Sigmoid colon (tissue), 7 donors: ENCODE data around the gene ZFAND6. TPM values are rescaled to one million over a fixed set of nuclear protein-coding genes. Genes with fewer than 3 reads are reported as not detected.
"Not testable (repeated sequence)": the region's sequence is repeated elsewhere in the genome, so short reads cannot be mapped to it uniquely, and the experiment has no call there.

Experiments
- DNase-seq: peaks from one replicate; pipeline ENCODE4 v3.0.0-alpha.2; 2019
- H3K27ac ChIP-seq, 4 donors: fragments of 200-600 bp; sonication (generic); one replicate each; pipeline ENCODE4 v1.5.1; 2016 to 2019; ENCODE audit warnings: mild to moderate bottlenecking in 1 of 4
- H3K27me3 ChIP-seq, 3 donors: fragments of 200-600 bp; sonication (generic); one replicate each; pipeline ENCODE4 v1.5.1; 2019; ENCODE audit warnings: mild to moderate bottlenecking in 1 of 3
- H3K36me3 ChIP-seq, 4 donors: fragments of 200-600 bp; sonication (generic); one replicate each; pipeline ENCODE4 v1.5.1; 2016 to 2019
- H3K4me1 ChIP-seq, 4 donors: fragments of 200-600 bp; sonication (generic); one replicate each; pipeline ENCODE4 v1.5.1; 2017 to 2019
- H3K4me3 ChIP-seq, 4 donors: fragments of 200-600 bp; sonication (generic); one replicate each; pipeline ENCODE4 v1.5.1; 2017 to 2019; ENCODE audit warnings: mild to moderate bottlenecking in 2 of 4, moderate library complexity in 1 of 4
- H3K9me3 ChIP-seq, 4 donors: fragments of 200-600 bp in 3 of 4; sonication (generic) in 3 of 4; one replicate each; pipeline versions ENCODE4 v1.5.1 to v1.6.1; 2013 to 2019
- EP300 ChIP-seq, 4 donors: sonication (generic); formaldehyde crosslinking; IDR thresholded peaks; one replicate each; pipeline ENCODE4 v1.6.1; 2017; ENCODE audit warnings: antibody characterized with exemption in 4 of 4
- POLR2A ChIP-seq, 2 donors: fragments of 450-650 bp; IDR thresholded peaks; one replicate each; pipeline ENCODE4 v1.6.1; 2016; ENCODE audit warnings: antibody characterized with exemption in 2 of 2, mild to moderate bottlenecking in 2 of 2, moderate library complexity in 2 of 2
- POLR2AphosphoS5 ChIP-seq, 4 donors: sonication (generic); formaldehyde crosslinking; IDR thresholded peaks; one replicate each; pipeline ENCODE4 v1.6.1; 2017; ENCODE audit warnings: antibody characterized with exemption in 4 of 4
- WGBS, 2 donors: extraction: QIAGEN DNeasy Blood & Tissue Kit; methylation state at CpG; one replicate each; pipeline ENCODE4 v1.1.7; 2013; 5-methylcytosine and 5-hydroxymethylcytosine counted together
- intact Hi-C: fragments of 100-400 bp; cut with DNase I; formaldehyde crosslinking; loops from one replicate; pipeline ENCODE4 v1.15.1; 2023
- polyA plus RNA-seq, 3 donors: library from polyadenylated mRNA; stranded (reverse); fragments of 200-250 nt; gene quantifications; one replicate each; pipeline ENCODE4 v1.2.3, GENCODE V29; 2013
- total RNA-seq, 4 donors: library from RNA; depleted of rRNA; stranded (reverse); fragments of >200 nt; gene quantifications; one replicate each; pipeline ENCODE4 v1.1.0, GENCODE V29; 2016
- TF ChIP-seq, protein P1 (sequence below), 4 experiments: fragments of 450-650 bp in 3 of 4; fragments of 200-600 bp in 1 of 4; IDR thresholded peaks; one replicate each; pipeline ENCODE4 v1.5.1; 2016 to 2019; ENCODE audit warnings: antibody characterized with exemption in 4 of 4, mild to moderate bottlenecking in 3 of 4, moderate library complexity in 2 of 4
- donor health status: healthy with polysubstance abuse.
- donor health status: Bipolar disorder and iron deficiency.
- donor health status: healthy.

The ZFAND6 gene
- total and polyA plus RNA-seq, 7 donors: 65.8 to 188 (median 138) TPM

GRCh38 chr15:80098341-80098740 lies 38.9 kb downstream of the ZFAND6 start:
- H3K4me3 ChIP-seq: no peak overlapping the region
- TF ChIP-seq, protein P1, sequence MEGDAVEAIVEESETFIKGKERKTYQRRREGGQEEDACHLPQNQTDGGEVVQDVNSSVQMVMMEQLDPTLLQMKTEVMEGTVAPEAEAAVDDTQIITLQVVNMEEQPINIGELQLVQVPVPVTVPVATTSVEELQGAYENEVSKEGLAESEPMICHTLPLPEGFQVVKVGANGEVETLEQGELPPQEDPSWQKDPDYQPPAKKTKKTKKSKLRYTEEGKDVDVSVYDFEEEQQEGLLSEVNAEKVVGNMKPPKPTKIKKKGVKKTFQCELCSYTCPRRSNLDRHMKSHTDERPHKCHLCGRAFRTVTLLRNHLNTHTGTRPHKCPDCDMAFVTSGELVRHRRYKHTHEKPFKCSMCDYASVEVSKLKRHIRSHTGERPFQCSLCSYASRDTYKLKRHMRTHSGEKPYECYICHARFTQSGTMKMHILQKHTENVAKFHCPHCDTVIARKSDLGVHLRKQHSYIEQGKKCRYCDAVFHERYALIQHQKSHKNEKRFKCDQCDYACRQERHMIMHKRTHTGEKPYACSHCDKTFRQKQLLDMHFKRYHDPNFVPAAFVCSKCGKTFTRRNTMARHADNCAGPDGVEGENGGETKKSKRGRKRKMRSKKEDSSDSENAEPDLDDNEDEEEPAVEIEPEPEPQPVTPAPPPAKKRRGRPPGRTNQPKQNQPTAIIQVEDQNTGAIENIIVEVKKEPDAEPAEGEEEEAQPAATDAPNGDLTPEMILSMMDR (IDR thresholded peaks at IDR 0.05): no peak
- TF ChIP-seq POLR2A (IDR thresholded peaks at IDR 0.05): no peak
- TF ChIP-seq EP300 (IDR thresholded peaks at IDR 0.05): no peak
- H3K27me3 ChIP-seq: no peaks in the 10 kb centered on the region
- peaks cover 0 to 60% (median 46%) of the 10 kb centered on the region in 4 donors for H3K4me1 ChIP-seq
- WGBS, 2 donors: 93 to 97% methylated on average over 1 of the region's 1 CpG
- no peaks in the 10 kb centered on the region for H3K36me3 ChIP-seq
- no peak overlapping the region for H3K27ac ChIP-seq
- intact Hi-C loops: no loop called here
- no peak for DNase-seq
- H3K9me3 ChIP-seq: no peaks in the 10 kb centered on the region

GRCh38 chr15:80099241-80099640 lies 39.8 kb downstream of the ZFAND6 start:
- WGBS, 2 donors: 56 to 59% methylated on average over 3 of the region's 3 CpGs
- intact Hi-C loops: no loop called here
- DNase-seq: no peak
- no peaks in the 10 kb centered on the region for H3K27me3 ChIP-seq
- H3K27ac ChIP-seq: no peak overlapping the region
- no peaks in the 10 kb centered on the region for H3K9me3 ChIP-seq
- H3K4me3 ChIP-seq: no peak overlapping the region
- H3K36me3 ChIP-seq: no peaks in the 10 kb centered on the region
- H3K4me1 ChIP-seq: peaks cover 0 to 51% (median 38%) of the 10 kb centered on the region in 4 donors
- TF ChIP-seq POLR2AphosphoS5 (IDR thresholded peaks at IDR 0.05) (no peak), POLR2A (IDR thresholded peaks at IDR 0.05) (no peak), EP300 (IDR thresholded peaks at IDR 0.05) (no peak)
- TF ChIP-seq, protein P1 (IDR thresholded peaks at IDR 0.05): no peak

DNA sequence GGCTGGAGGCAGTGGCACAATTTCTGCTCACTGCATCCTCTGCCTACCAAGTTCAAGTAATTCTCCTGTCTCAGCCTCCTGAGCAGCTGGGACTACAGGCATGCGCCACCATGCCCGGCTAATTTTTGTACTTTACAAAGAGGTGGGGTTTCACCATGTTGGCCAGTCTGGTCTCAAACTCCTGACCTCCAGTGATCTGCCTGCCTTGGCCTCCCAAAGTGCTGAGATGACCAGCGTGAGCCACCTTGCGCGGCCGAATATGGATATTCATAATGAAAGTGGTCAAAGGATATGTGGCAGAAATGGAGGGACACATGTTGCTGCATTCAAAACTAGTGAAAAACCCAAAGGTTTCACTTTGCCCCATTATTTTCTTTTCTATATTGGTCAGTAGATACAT lies 40.2 kb downstream of the ZFAND6 start:
- peaks cover 0 to 47% (median 34%) of the 10 kb centered on the region in 4 donors for H3K4me1 ChIP-seq
- H3K9me3 ChIP-seq, DNase-seq, H3K4me3 ChIP-seq, H3K27ac ChIP-seq, H3K36me3 ChIP-seq, H3K27me3 ChIP-seq, intact Hi-C loops: not testable (repeated sequence)
- 84 to 92% methylated on average over 6 of the region's 6 CpGs for WGBS, 2 donors

DNA sequence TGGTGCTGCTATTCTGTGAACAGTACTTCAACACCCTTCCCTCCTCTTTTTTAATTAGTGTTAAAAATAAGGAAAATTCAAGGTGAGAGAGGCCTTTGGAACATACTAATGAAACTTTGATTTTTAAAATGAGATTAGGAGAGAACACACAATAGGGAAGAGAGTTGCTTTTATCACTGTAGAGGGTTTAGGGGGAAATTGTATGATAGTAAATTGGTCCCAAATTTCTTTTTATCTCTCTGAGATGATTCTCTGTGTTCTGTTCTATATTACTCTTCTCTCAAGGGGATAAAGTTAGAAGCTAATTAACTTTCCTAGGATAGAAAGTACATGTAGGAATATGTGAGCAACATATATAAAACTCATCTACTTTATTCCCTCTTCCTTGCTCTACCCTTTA lies 40.8 kb downstream of the ZFAND6 start:
- no peaks in the 10 kb centered on the region for H3K36me3 ChIP-seq
- no peak overlapping the region for H3K4me3 ChIP-seq
- intact Hi-C loops: no loop called here
- H3K4me1 ChIP-seq: peaks cover 0 to 45% (median 33%) of the 10 kb centered on the region in 4 donors
- TF ChIP-seq POLR2A (IDR thresholded peaks at IDR 0.05) (no peak), EP300 (IDR thresholded peaks at IDR 0.05) (no peak), POLR2AphosphoS5 (IDR thresholded peaks at IDR 0.05) (no peak)
- TF ChIP-seq, protein P1 (IDR thresholded peaks at IDR 0.05): no peak
- no peaks in the 10 kb centered on the region for H3K27me3 ChIP-seq
- H3K9me3 ChIP-seq: no peaks in the 10 kb centered on the region
- DNase-seq: no peak
- no peak overlapping the region for H3K27ac ChIP-seq

DNA sequence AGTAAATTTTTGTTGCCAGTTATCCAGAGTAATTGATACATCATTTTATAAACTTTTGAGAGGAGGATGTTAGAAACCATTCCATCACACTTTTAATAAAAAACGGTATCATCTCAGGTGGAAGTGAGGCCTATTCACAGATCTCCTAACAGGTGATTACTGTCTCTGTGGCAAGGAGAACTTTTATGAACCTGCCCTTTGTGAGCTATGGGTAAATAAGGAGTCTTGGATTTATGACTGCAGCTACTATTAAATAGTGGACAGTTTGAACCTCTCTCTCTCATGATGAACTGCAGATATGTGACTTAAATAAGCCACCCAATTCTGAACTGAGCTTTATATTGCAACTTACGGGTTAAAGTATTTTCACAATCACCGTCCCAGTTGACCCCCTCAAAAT lies 45.7 kb downstream of the ZFAND6 start:
- Histone ChIP-seq H3K27ac (no peak overlapping the region), H3K27me3 (no peaks in the 10 kb centered on the region), H3K4me1 (peaks cover 0 to 34% (median 16%) of the 10 kb centered on the region in 4 donors), H3K4me3 (no peak overlapping the region), H3K9me3 (no peaks in the 10 kb centered on the region), H3K36me3 (no peaks in the 10 kb centered on the region)
- WGBS, 2 donors: 68% methylated on average over 3 of the region's 3 CpGs
- no peak for TF ChIP-seq POLR2AphosphoS5 (IDR thresholded peaks at IDR 0.05)
- TF ChIP-seq EP300 (IDR thresholded peaks at IDR 0.05): no peak
- TF ChIP-seq, protein P1 (IDR thresholded peaks at IDR 0.05): no peak
- TF ChIP-seq POLR2A (IDR thresholded peaks at IDR 0.05): no peak
- no peak for DNase-seq
- intact Hi-C loops: no loop called here
